GM19238 (cell line): Measurements from ENCODE around the gene DNMT3A.

Experiments
- DNase-seq: peaks from one replicate; pipeline ENCODE4 v3.0.0; 2011; ENCODE audit warnings: low spot score; ENCODE audit not compliant: insufficient read length

DNMT3A gene

GRCh38 chr2:25341753-25342371, at the start of gene DNMT3A:
Gene DNMT3A (minus strand): TSS chr2:25341925. CDS start chr2:25313984, 27,941 bp downstream.
- peak; percentile 72 for DNase-seq

DNA sequence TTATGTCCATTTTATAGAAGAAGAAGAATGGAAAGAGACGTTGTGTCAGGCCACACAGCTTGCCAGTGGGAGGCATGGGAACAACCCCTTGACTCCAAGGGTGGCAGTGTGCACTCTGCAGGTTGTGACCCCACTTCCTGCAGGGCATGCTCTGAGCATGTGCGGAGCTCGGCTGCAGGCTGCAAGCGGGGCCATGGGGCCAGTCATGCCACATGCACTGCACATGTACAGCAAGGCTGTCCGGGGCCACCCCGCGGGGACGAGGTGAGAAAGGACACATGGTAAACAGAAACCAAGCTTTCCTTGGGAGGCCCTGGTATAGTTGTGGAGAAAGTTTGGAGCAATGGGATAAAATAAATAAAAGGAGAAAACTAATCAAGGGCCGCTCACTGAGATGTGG, 47.4 kb upstream of the DNMT3A start:
- DNase-seq = no peak

- DNase-seq = no peak
These were observed 46.8 kb upstream of the DNMT3A start for GRCh38 chr2:25388491-25388890.

DNA sequence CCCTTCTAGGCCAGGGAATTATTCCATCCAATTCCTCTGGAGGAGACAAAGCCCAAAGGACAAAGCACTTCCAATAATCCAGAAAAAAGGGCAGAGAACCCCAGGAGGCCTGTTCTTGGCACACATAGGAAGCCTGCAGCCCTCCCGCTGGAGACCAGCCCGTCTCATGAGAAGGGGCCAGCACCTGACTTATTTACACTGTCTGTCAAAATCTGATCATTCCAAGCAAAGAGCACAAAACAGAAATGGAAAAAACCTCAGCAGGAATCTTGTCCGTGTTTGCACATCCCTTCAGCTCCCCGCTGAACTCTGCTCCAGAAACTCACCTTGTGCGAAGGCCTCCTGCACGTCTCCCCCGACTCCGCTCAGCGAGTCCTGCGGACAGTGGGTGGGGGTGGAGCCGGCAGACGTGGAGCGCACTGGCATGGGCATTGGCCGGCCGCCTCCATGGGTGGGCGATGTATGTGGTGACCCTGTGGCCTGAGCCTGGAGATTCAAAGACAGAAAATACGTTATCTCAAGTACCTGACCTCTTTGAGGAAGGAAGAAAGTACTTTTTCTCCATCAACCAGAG, 46.2 kb upstream of the DNMT3A start:
- DNase-seq = no peak

GRCh38 chr2:25386971-25387875, 45.5 kb upstream of the DNMT3A start:
- DNase-seq = no peak

- no peak for DNase-seq
These were observed 44.2 kb upstream of the DNMT3A start for GRCh38 chr2:25385910-25386309.

DNA sequence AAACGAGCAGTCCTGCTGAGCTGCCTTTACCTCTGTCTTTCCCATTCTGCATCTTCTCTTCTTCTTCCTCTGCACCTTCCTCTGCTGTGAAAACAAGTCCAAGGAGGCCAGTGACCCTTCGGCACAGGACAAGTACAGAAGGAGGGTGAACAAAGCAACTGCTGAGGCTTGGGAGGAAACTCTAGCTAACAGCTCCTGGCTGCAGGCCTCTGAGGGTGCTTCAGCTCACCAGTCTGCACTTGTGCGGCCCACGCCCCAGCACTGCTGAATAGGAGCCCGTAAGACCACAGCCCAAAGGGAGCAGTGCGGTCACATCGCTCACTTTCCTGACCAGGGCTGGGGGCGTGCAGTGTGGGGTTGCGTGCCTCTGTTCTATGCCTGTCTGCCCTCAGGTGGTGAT, 42.1 kb upstream of the DNMT3A start:
- DNase-seq = no peak

DNA sequence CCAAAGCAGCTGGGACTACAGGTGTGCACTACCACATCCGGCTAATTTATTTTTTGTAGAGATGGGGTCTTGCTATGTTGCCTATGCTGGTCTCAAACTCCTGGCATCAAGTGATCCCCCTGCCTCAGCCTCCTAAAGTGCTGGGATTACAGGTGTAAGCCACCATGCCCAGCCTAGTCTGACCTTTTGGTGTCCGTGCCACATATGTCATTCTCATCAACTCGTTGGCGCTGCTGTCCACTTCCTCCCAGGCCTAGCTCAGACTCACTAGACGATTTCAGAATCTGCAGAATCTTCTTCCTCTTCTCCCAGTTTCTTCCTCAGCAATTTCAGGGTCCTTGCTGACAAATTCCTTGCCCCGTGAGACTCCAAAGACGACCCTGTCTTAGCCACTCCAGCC, 39.8 kb upstream of the DNMT3A start:
- DNase-seq = no peak

- DNase-seq = no peak
These were observed 39.1 kb upstream of the DNMT3A start for GRCh38 chr2:25380586-25381375.

- no peak for DNase-seq
These were observed 38.3 kb upstream of the DNMT3A start for GRCh38 chr2:25380023-25380422.

DNA sequence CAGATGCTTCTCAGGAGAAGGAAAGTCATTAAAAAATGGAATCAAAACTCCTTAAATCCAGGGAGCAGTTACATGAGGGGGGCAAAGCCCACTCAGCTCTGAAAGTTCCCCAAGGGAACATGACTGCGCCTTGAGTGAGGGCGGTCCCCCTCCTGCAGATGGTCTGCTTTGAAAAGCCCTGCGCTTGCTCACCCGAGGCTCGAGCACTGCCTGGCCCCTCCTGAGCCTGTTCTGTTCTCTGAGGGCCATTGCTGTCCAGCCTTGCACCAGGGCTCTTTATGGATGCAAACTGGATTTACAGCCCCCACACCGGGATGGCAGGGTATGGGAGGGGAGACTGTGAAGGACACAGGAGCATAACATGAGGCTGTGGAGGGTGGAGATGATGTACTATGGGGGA, 37.8 kb upstream of the DNMT3A start:
- no peak for DNase-seq

DNA sequence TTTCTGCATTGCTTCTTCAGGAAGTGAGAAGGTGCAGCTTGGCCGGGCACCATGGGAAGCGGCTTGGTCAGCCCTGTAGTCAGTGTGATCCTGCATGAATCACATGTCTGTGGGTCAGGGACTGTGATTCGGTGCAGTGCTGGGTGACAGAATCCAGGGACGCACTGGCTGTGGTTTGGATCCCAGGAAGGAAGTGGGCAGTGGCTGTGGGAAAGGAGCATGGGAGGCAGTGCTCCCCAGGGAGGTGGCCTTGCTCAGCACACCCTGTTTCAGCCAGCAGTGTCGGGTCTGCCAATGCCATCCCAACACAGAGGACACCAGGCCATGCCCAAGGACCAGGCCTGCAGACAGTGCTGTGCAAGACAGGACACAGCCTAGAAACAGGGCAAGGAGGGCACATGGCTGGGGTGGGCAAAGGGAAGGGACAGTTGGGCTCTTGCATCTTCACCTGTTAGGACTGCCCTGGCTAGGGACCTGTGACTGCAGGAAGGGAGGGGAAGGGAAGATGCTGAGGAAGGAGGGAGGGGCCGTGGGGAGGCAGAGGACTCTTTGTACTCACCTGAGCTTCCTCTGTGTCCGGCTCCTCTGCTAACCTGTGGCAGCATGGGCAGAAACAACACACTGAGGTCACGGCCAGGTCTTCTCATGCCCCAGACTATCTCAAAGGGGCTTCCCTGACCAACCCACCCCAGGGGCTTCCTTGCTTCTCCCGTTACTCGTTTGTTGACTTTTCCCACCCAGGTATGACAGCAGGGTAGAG, 37.2 kb upstream of the DNMT3A start:
- DNase-seq = no peak

DNA sequence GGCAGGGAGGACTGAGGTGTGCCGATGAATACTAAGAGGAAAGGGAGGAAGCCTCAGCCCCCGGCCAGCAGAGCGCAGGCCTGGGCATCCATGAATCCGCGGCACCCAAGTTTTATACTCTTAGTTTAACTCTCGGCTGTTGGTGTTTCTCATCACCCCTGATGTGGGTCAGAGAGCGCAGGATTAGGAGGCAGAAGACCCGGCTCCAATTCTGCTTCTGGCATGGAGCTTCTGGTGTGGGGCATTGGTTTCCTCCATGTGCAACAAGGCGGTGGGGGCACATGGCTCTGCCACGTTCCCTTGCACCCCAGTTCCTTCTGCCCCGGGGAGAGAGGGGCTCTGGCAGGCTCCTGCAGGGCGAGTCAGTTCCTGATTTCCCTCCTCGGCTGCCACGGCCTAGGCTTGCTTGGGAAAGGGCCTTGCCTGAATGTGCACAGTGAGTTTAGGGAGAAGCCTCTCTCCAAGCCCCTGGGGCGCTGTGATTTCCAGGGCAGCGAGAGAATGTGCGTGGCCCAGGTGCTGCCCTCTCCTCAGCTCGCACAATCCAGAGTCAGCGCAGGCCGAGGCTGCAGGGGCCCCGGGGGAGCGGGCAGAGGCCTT, 36.2 kb upstream of the DNMT3A start:
- no peak for DNase-seq

GRCh38 chr2:25376750-25377621, 35.3 kb upstream of the DNMT3A start:
- peak; percentile 90 for DNase-seq

DNA sequence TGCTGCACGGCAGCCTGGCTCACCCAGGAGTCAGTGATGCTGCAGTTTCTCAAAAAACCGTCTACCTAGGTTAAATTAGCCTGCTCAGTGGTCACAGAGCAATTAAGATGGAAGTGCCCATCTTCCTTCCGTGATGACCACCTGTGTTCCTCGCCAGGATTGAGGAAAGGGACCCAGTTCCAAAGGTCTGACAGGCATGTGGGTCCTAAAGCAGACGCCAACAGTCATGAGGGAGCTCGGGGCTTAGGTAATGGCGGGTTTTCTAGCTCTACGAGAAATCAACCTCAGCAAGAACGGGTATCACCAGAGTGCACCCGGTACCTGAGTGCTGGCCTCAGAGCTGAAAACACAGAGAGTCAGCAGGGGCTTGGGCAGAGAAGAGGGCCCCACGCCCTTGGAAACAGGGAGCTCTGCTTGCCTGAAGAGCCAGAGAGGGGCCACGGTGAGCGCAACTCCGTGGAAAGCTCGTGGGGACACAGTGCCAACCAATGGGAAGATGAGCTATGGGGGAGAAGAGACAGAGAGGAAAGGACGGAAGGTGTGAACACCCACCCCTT, 34.3 kb upstream of the DNMT3A start:
- DNase-seq = no peak

DNA sequence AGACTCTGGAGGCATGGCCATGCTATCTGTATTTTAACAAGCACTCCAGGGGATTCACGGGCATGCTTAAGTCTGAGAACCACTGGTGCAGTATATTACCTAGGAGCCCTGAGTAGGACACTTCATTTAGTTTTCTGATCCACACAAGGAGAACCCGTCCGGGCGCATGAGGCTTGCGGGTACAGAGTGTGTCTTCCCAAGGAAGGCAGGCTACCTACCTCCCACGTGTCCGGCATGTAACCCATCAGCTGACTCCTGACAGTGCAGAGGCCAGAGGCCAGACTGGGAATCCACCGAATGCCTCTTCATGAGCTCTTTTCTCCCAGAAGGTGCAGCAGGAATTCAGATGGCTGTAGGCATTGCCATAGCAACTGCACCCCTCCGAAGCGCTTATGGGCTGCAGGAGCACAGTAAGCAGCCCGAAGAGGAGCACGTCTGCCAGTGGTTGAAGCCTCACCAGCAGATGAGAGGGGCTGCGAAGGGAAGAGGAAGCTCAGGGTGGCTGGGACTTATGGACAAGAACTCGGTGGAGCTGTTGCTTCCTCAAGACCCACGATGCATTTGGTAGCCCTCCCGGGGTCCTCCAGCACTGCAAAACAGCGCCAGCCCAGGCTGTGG, 33.8 kb upstream of the DNMT3A start:
- no peak for DNase-seq

DNA sequence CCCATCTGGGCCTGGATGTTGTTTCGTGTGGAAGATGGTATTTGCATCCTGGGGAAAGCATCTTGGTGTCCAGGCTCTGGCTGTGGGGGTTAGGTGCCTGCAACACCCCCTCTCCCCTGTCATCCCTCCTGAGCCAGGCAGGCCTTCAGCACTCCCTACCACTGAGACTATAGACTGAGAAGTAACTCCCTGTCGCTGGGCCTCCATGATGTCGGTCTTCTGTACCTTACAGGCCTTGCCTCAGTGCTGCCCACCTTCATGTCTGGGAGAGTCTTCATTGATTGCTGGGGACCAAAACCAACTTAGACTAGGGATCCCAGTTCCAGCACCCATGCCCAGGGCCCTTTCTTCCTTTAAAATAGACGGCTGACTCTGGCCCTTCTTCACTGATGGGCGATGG, 33.1 kb upstream of the DNMT3A start:
- DNase-seq = no peak

- no peak for DNase-seq
These were observed 32.7 kb upstream of the DNMT3A start for GRCh38 chr2:25374411-25374810.
